NCI-H146 treated with DMSO at 0.1 percent for 48 hours (cell line): ENCODE results near the gene MUC4.

Source experiments
- DNase-seq: peaks from one replicate; lab custom pipeline; 2025; ENCODE audit not compliant: unreplicated experiment; lab: John Stamatoyannopoulos, UW

The MUC4 gene

GRCh38 chr3:195704433-195704999, 107.2 kb downstream of the MUC4 start:
- DNase-seq, result no peak

- no peak for DNase-seq
Measured at GRCh38 chr3:195703776-195704175, 108.0 kb downstream of the MUC4 start.

- DNase-seq, result no peak
Measured at GRCh38 chr3:195701042-195701915, 110.5 kb downstream of the MUC4 start.

GRCh38 chr3:195700319-195700718, 111.4 kb downstream of the MUC4 start:
- no peak for DNase-seq

DNA sequence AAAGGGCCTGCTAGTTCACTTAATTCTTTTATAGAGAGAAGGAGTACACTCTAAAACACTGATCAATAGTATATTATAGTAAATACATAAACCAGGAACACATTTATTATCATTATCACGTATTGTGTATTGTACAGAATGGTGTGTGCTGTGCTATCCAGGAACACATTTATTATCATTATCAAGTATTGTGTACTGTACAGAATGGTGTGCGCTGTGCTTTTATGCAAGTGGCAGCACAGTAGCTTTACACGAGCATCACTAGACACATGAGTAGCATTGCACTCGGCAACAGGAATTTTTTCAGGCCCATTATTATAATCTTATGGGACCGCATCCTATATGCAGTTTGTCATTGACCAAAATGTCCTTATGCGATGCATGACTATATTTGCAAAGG, 111.9 kb downstream of the MUC4 start:
- no peak for DNase-seq

DNA sequence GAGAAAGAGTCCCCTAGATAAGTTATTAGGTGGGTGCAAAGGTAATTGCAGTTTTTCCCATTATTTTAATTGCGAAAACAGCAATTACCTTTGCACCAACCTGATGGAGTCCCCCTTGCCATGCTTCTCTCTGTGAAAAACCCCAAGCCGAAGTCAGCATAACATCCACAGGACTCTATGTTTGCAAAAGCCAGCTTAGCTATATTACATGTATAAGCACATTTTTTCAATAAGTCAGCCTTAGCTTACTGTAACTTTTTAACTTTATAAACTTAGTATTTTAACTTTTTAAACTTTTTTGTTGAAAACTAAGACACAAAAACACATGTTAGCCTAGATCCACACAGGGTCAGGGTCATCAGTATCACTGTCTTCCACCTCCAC, 112.3 kb downstream of the MUC4 start:
- DNase-seq, result no peak

GRCh38 chr3:195698647-195699387, 112.9 kb downstream of the MUC4 start:
- DNase-seq, result no peak

GRCh38 chr3:195698325-195698646, 113.4 kb downstream of the MUC4 start:
- DNase-seq, result no peak

GRCh38 chr3:195697582-195698324, 114.0 kb downstream of the MUC4 start:
- DNase-seq, result no peak
